HEK293 (cell line): Measurements from ENCODE around the gene SNORC.

ENCODE experiments used
- CTCF ChIP-seq: fragments of 450-650 bp; formaldehyde crosslinking; IDR thresholded peaks from 2 replicates; pipeline ENCODE4 v1.5.1; 2016; ENCODE audit warnings: missing biosample characterization, missing genetic modification characterization
- KLF9 ChIP-seq: fragments of 450-650 bp; formaldehyde crosslinking; IDR thresholded peaks from 2 replicates; pipeline ENCODE4 v1.5.1; 2016; ENCODE audit warnings: missing biosample characterization, missing genetic modification characterization, low read depth
- SALL2 ChIP-seq: fragments of 450-650 bp; formaldehyde crosslinking; IDR thresholded peaks from 2 replicates; pipeline ENCODE4 v1.5.0; 2017; ENCODE audit warnings: missing biosample characterization, mild to moderate bottlenecking, missing genetic modification characterization, borderline replicate concordance
- YY1 ChIP-seq: fragments of 450-650 bp; formaldehyde crosslinking; IDR thresholded peaks from 2 replicates; pipeline ENCODE4 v1.5.1; 2018; ENCODE audit warnings: missing biosample characterization, missing genetic modification characterization
- ZBTB10 ChIP-seq: fragments of 450-650 bp; formaldehyde crosslinking; IDR thresholded peaks from 2 replicates; pipeline ENCODE4 v1.5.1; 2016; ENCODE audit warnings: missing biosample characterization, missing genetic modification characterization
- ZBTB21 ChIP-seq: fragments of 450-650 bp; formaldehyde crosslinking; IDR thresholded peaks from 2 replicates; pipeline ENCODE4 v1.5.1; 2017; ENCODE audit warnings: missing biosample characterization, missing genetic modification characterization
- ZBTB26 ChIP-seq: fragments of 450-650 bp; formaldehyde crosslinking; optimal IDR thresholded peaks from 2 replicates; pipeline ENCODE3; 2016; ENCODE audit warnings: missing biosample characterization, mild to moderate bottlenecking, missing genetic modification characterization
- ZNF16 ChIP-seq: fragments of 450-650 bp; formaldehyde crosslinking; IDR thresholded peaks from 2 replicates; pipeline ENCODE4 v1.5.1; 2016; ENCODE audit warnings: low read depth, missing biosample characterization, missing genetic modification characterization
- ZNF513 ChIP-seq: fragments of 450-650 bp; IDR thresholded peaks from 2 replicates; pipeline ENCODE4 v1.5.1; 2018; ENCODE audit warnings: missing biosample characterization, missing genetic modification characterization

DNA sequence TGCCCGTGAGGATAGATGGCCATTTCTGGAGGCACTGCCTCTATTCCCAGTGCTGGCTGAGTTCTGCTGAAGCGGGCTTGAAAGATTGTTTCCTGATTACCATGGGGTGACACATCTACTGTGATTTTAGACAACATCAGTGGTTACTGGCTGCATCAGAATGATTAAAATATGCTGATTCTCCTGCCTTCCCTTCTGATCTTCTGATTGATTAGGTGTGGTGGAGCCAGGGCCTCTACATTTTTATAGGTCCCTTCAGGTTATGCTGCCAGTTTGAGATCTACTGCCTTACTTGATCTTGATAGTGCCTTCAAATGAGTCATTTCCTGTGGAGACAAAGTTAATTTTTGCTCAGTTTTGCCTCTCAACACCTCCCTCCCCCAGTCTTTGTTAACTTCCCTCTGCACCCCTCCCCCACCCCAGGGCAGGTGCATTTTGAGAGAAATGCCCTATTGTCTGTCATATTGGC, 31.6 kb upstream of the SNORC start:
- TF ChIP-seq SALL2 (tag by site-specific recombination) = no peak
- no peak for TF ChIP-seq YY1 (tag by site-specific recombination)
- TF ChIP-seq CTCF (tag by site-specific recombination) = no peak
- TF ChIP-seq KLF9 (tag by site-specific recombination) = no peak
- no peak for TF ChIP-seq ZBTB10 (tag by site-specific recombination)
- no peak for TF ChIP-seq ZBTB21 (tag by site-specific recombination)
- TF ChIP-seq ZNF513 = no peak
- TF ChIP-seq ZBTB26 (tag by site-specific recombination) = no peak
- TF ChIP-seq ZNF16 = no peak
